GM18867 (cell line): ENCODE measurements around the gene LRRC3.
"Not testable (repeated sequence)": the region's sequence is repeated elsewhere in the genome, so short reads cannot be mapped to it uniquely, and the experiment has no call there.

Source experiments
- ATAC-seq: cut with Tn5 transposase; IDR thresholded peaks from one replicate; pipeline ENCODE4 v1.9.1; 2021; ENCODE audit warnings: mild to moderate bottlenecking, moderate library complexity; ENCODE audit not compliant: unreplicated experiment

The LRRC3 gene

GRCh38 chr21:44477131-44477530, 21.8 kb downstream of the LRRC3 start:
- no peak for ATAC-seq

GRCh38 chr21:44477712-44478111, 22.4 kb downstream of the LRRC3 start:
- no peak for ATAC-seq

GRCh38 chr21:44478124-44478800, 23.0 kb downstream of the LRRC3 start:
- ATAC-seq, result no peak

DNA sequence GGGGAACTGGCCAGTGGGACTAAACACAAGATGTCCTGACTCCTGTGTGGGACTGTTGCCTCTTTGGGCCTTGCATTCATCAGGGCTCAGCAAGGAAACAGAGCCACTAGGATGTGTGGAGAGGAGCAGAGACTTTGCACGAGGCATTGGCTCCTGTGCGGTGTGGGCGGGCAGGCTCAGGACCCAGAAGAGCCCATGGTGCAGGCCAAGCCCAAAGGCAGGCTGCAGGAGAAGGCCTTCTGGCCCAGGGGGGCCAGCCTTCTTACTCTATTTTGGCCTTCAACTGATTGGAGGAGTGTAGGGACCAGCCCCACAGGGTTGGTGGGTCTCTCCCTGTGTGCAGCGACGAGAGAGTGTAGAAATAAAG, 23.5 kb downstream of the LRRC3 start:
- ATAC-seq, result no peak

DNA sequence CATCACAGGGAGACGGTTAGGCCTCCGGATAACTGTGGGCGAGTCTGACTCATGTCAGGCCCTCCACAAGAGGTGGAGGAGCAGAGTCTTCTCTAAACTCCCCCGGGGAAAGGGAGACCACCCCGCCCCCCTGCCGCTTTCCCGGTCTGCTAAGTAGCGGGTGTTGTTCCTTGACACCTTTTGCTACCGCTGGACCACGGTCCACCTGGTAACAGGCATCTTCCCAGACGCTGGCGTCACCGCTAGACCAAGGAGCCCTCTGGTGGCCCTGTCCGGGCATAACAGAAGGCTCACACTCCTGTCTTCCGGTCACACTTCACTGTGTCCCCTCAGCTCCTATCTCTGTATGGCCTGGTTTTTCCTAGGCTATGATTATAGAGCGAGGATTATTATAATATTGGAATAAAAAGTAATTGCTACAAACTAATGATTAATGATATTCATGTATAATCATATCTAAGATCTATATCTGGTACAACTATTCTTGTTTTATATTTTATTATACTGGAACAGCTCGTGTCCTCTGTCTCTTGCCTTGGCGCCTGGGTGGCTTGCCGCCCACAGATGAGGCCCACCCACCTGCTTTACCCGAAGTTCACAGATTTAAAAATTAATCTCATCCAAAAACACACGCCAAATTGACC, 24.4 kb downstream of the LRRC3 start:
- not testable (repeated sequence) for ATAC-seq

DNA sequence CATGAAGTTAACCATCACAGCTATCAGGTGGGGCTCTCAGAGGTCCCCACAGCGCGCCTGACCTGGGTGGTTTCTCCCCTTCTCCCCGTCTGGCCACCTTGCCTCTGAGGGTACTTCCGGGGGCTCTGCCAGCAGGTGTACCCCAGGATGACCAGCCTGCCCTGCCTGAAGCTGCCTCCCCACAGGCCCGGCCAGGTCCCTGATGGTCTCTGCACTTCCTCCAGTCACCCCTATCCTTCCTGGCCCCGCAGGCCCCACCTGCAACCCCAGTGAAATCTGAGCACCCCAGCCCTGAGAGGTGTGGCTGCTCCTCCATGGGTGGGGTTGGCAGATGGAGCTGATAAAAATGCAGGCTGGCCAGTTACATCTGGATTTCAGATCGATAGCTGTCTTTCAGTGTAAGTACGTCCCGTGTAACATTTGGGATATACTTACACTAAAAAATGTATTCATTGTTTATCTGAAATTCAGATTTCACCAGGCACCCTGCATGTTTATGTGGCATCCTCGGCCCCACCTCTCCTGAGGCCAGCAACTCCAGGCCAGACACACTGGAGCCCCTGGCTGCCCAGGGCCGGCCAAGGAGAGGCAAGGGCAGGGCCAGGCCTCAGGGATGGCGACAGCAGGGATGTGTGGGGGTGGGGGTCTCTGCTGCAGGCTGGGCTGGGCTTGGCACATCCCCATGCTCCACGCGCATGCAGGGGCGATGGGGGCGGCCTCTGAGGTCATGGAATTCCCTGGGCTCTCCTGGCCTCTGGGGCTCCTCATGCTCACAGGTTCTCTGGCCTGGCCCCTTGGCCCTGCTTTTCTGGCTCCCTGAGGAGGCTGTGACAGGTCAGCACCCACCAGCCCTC, 25.1 kb downstream of the LRRC3 start:
- no peak for ATAC-seq

DNA sequence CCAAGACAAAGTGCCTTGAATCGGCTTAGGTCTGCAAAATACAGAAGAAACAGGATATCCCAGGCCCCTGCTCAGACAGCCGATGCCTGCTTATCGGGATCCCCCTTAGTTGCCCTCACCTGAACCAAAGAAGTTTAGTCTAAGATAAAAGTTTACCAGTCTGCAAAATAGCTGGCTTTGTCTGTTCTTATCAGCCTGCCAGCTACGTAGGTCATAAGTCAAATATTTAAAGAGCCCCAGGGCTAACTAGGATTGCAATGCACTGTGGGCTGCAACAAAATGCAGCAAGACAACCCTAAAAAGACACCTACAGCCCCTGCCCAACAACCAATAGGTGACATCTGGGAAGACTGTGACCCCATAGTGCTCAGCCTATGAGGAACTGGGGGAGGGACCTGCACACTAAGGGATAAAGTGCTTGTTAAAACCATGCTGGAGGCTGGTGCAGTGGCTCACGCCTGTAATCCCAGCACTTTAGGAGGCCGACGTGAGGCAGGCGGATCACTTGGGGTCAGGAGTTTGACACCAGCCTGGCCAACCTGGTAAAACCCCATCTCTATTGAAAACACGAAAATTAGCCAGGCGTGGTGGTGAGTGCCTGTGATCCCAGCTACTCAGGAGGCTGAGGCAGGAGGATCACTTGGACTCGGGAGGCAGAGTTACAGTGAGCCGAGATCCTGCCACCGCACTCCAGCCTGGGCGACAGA, 27.4 kb downstream of the LRRC3 start:
- ATAC-seq, result no peak

- no peak for ATAC-seq
These were observed 28.3 kb downstream of the LRRC3 start for GRCh38 chr21:44483288-44484237.

GRCh38 chr21:44484498-44485253, 29.4 kb downstream of the LRRC3 start:
- ATAC-seq, result no peak

DNA sequence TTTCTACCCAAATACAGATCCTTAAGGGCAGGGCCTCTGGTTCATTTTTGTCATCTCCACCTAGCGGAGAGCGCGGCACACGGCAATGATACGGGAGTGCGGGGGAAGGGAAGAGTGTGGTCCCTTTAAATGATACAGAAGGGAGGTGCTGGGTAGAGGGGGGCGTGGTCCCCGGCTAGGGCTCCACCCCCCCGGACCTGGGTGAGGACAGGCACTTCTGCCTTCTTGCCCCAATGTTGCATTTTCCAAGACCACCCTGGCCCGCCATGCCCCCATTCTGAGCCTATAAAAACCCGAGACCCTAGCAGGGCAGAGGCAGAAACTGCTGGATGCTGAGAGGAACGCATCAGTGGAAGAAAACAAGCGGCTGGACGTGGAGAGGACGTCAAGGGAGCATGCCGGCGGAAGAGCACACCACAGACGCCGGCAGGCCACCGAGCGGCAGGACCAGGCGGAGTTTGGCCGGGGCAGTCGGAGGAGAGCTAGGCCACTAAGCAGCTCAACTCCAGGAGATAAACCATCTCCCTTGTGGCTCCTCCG, 30.0 kb downstream of the LRRC3 start:
- ATAC-seq, result no peak

GRCh38 chr21:44485796-44486195, 30.5 kb downstream of the LRRC3 start:
- no peak for ATAC-seq

DNA sequence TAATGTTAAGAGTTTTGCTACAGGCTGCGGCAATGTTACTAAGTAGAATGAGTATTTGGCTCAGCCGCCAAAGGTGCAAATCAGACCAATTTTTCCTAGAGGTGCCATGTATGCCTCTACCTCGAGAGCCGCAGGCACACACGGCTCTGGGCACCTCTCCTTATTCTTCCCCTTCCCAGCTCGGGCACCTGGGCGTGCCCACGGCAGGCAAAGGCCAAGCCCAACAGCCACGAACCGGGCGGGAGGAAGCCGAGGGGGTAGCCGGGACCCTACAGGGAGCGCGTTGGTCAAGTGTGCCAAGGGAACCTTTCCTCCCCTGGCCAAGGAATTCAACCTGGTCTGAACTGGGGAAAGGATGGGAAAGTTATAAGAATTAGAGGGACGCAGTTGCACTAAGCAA, 31.0 kb downstream of the LRRC3 start:
- no peak for ATAC-seq

DNA sequence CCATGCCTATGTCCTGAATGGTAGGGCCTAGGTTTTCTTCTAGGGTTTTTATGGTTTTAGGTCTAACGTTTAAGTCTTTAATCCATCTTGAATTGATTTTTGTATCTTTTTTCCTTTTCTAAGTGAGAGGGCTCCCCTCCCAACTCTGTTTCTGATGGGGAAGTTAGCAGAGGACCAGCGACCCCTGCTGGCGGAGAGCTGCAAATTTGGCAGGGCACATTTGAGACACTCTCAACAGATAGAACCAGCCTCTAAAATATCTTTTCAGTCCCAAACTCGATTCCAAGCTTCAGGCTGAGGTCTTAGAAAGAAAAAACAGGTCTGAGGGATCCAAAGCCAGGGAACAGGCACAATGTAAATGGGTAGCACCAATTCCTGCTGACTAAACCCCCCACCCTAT, 32.5 kb downstream of the LRRC3 start:
- ATAC-seq, result no peak

DNA sequence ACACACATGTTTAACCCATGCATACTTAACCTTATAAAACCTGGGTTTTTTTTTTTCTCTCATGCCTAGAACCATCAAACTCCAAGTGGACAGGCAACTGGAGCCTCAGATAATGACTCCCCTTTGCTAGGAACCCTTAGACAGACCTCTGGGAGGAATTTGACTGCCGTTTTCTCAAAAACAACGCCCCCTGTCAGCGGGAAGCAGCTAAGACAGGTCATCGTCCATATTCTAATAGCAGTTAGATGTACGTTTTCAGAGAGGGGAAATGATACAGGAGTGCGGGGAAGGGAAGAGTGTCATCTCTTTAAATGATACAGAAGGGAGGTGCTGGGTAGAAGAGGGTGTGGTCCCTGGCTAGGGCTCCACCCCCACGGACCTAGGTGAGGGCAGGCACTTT, 34.7 kb downstream of the LRRC3 start:
- no peak for ATAC-seq

DNA sequence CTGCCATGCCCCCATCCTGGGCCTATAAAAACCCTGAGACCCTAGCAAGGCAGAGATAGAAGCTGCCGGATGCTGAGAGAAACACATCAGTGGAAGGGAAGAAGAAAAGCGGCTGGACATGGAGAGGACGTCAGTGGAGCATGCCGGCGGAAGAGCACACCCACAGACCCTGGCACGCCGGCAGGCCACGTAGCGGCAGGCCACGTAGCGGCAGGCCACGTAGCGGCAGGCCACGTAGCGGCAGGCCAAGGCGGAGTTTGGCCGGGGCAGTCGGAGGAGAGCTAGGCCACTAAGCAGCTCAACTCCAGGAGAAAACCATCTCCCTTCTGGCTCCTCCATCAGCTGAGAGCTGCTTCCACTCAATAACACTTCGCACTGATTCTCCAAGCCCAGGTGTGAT, 35.1 kb downstream of the LRRC3 start:
- ATAC-seq, result no peak

DNA sequence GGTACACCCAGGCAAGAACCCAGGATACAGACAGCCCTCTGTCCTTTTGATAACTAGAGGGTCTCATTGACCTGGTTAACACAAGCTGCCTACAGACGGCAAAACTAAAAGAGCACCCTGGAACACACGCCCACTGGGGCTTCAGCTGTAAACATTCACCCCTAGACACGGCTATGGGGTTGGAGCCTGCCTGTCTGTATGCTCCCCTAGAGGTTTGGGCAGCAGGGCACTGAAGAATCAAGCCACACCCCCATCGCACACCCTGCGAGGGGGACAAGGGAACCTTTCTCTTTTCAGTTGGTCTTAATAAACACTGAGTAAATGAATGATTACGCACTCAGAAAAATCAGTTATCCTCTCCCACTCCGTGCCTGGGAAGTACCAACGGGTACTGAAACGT, 35.5 kb downstream of the LRRC3 start:
- no peak for ATAC-seq

DNA sequence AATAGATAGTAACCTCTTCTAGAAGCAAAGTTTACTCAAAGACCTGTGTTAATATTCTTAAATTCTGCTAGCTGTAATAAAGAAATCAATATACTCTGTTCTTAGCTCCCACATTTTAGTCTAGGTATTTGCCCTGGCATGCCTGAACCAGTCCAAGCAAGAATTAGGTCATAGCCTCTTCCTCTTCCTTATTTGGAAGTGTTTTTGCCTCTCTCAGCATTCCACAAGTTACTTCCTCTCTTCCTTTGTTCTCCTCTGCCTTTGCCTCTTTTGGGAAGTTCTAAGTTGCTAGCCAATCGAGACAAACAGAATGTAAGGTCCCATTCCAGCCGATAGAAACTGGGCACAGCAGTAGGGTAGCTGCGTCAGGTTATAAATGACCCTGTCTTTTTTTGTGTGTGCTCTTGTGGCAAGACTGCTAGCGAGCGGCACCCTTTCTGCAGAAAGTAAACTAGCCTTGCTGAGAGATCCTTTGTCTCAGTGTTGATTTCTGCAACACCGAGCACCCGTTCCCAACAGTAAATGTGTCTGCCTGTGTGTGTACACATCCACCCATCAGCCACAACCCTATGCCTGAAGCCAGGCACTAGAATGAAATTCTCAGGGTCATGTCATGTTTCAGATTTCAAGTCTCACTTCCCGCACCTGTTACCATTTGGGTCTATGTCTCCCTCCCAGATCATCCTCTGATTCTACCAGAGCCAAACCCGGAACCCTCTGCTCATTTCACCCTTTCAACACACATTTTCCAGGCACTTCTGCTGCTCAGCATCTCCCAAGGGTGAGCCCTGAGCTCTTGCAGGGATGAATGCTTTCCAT, 37.5 kb downstream of the LRRC3 start:
- ATAC-seq, result no peak

DNA sequence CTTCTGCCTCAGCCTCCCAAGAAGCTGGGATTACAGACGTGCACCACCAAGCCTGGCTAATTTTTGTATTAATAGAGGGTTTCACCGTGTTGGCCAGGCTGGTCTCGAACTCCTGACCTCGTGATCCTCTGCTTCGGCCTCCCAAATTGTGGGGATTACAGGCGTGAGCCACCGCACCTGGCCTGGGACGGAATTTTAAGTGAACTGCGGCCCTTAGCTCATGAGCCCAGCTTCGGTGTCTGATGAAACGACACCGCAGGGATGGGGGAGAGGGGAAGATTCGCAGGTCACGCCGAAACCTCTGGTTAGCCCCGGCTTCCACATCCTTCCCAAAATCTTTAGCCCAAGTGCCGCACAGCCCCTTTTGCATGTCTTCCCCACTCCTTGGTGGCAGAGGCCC, 39.1 kb downstream of the LRRC3 start:
- no peak for ATAC-seq
